ENCODE results near the gene ZSCAN21.
"Not testable (repeated sequence)": the region's sequence is repeated elsewhere in the genome, so short reads cannot be mapped to it uniquely, and the experiment has no call there.

Gene ZSCAN21

GRCh38 chr7:100049441-100050291 is at the start of gene ZSCAN21:
TSS of gene ZSCAN21 (plus strand) at chr7:100049774. CDS start at chr7:100057007, 7,233 bp downstream.
- DNase-seq, result peak; percentile 71

DNA sequence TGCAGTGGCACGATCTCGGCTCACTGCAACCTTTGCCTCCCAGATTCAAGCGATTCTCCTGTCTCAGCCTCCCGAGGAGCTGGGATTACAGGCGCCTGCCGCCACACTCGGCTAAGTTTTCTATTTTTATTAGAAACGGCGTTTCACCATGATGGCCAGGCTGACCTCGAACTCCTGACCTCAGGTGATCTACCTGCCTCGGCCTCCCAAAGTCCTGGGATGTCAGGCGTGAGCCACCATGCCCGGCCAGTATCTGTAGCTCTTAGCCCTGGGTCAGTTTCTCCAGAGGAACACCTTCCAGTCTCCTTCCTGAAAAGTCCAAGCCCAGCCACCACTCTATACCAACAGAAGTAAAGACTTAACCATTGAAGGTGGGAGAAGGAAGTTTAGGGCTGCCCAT is 49.3 kb upstream of the ZSCAN21 start:
- DNase-seq, result no peak

- no peak for DNase-seq
Measured at GRCh38 chr7:100003711-100004661, 45.6 kb upstream of the ZSCAN21 start.

DNA sequence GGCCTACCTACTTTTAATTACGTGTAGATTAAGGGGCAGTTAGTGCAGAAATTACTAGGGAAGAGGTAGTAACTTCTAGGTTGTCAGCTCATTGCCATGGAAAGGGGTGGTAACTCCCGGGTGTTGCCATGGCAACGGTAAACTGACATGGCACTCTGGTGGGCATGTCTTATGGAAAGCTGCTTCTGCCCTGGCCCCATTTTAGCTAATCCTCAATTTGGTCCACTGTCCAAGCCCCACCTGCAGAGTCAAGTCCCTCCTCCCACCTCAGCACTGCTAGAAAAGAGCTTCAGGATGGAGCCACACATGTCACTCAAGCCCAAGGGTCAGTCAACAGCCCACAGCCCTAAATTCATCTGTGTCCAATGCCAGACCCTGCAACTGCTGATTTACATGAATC is 41.7 kb upstream of the ZSCAN21 start:
- DNase-seq, result no peak

- DNase-seq, result no peak
Measured at GRCh38 chr7:100008525-100008924, 41.0 kb upstream of the ZSCAN21 start.

DNA sequence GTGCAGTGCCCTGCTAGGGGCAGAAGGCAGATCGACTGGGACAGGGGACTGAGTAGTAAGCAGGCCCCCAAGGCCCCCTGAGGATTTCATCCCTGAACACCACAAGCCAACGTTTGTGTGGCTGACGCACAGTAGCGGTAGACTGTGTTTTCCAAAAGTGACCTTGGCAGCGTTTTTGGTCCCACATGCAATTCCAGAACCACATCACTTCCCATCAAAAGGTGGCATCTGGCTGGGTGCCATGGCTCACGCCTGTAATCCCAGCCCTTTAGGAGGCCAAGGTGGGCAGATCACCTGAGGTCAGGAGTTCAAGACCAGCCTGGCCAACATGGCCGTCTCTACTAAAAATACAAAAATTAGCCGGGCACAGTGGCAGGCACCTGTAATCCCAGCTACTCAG is 39.6 kb upstream of the ZSCAN21 start:
- DNase-seq, result not testable (repeated sequence)

- DNase-seq, result no peak
Measured at GRCh38 chr7:100010901-100011300, 38.7 kb upstream of the ZSCAN21 start.

DNA sequence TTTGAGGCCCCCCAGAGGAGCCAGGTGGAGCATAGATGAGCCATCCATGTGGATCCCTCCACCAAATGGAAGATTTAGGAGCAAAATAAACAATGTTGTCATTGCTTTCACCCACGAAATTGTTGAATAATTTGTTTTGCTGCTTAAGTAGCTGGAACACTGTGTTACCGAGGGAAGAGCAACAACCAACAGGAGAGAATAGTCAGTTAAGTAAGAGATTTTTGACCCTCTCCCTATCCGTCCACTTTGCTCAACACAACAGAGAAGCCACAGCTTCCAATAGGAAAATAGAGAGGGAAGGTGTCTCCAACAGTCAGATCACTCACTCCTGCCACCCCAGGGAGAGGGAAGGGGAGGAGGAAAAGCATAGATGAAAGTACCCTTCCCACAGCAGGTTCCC is 38.1 kb upstream of the ZSCAN21 start:
- DNase-seq, result no peak

GRCh38 chr7:100012385-100013327 is 36.9 kb upstream of the ZSCAN21 start:
- DNase-seq, result not testable (repeated sequence)

- no peak for DNase-seq
Measured at GRCh38 chr7:100013328-100013676, 36.3 kb upstream of the ZSCAN21 start.

DNA sequence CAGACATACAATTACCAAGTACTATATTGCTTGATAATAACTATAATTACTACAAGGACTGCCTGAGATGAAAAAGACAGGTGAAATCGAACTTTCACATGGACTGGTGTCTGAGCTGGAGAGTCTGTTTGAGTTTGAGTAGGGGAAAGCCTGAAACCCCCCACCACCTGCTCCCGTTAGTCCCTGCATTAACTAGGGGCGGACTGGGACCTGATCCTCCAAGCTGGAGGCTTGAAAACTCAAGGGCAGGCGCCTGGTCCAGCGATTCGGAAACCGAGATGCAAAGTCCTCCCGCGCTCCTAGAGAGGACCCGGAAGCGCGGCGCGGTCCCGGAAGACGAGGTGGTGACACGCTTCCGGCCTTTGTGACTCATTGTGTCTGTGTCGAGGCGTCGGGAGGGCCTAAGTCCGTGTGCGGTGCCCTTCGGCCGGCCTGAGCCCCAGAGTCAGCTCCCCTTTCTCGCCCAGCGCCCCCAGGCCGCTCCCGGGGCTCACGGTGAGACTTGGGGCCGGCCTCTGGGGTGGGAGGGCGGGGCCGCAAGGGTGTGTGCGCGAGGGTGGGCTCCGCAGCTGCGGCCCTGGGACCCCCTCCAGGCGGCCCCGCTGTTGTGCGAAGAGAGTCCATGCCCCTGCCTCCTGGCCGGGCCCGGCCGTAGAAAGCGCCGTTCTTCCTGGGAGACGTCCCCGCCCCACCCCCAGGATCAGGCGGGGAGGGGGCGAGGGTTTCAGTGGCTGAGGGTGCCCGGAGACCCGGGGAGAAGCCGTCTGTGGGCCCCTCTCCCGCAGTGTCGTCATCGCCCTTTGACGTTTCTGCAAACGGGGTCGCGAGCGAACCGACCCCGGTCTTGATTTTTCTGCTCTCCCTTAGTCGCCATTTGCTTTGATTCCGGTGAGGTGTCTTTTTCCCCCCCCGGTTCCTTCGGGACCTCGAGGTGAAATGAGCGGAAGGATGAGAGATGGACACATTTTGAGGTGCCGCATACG is 34.1 kb upstream of the ZSCAN21 start, which contains the start of gene ZKSCAN1:
Gene ZKSCAN1 (plus strand): TSS at position 365 of the 983 bp plus-strand sequence. CDS start 7,911 bp downstream, outside the sequence.
- peak; percentile 87 for DNase-seq

GRCh38 chr7:100016215-100016901 is 33.2 kb upstream of the ZSCAN21 start:
- DNase-seq, result no peak

- no peak for DNase-seq
Measured at GRCh38 chr7:100017300-100017699, 32.3 kb upstream of the ZSCAN21 start.

- DNase-seq, result no peak
Measured at GRCh38 chr7:100017875-100018274, 31.7 kb upstream of the ZSCAN21 start.

- no peak for DNase-seq
Measured at GRCh38 chr7:100019908-100020307, 29.7 kb upstream of the ZSCAN21 start.

DNA sequence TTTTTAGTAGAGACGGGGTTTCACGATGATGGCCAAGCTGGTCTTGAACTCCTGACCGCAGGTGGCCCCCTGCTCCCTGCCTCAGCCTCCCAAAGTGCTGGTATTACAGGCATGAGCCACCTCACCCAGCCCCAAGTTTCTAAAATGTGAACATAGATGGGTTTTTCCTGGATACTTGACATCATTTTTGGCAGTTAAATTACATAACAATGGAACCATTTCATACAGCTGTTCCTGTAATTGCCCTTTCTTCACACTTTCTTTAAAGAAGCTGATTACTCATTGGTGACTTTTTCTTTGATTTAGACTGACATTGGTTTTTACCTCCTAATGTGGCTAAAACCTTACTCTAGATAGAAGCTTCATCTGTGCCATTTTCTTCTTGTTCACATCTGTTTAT is 28.3 kb upstream of the ZSCAN21 start:
- DNase-seq, result no peak

DNA sequence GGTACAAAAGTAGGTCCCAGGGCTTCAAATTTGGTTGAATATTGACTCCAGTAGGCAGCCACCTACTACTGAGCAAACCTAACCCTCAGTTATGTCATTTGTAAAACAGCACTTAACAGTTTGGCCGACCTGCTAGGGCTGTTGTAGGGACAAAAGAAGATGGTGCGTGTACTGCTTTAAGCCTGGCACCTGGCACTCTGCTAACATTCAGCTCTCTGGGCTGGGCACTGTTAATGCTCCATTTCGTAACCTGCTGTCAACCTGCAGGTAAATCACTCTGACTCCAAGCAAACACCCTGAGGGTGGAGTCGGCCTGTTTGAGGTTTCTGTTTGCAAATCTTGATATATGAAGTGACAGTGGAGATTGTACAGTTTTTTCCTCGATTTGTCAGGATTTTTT is 27.0 kb upstream of the ZSCAN21 start:
- DNase-seq, result no peak

DNA sequence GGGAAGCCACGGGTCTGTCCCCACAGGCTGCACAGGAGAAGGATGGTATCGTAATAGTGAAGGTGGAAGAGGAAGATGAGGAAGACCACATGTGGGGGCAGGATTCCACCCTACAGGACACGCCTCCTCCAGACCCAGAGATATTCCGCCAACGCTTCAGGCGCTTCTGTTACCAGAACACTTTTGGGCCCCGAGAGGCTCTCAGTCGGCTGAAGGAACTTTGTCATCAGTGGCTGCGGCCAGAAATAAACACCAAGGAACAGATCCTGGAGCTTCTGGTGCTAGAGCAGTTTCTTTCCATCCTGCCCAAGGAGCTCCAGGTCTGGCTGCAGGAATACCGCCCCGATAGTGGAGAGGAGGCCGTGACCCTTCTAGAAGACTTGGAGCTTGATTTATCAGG is 26.0 kb upstream of the ZSCAN21 start:
- DNase-seq, result no peak

- no peak for DNase-seq
Measured at GRCh38 chr7:100024020-100024619, 25.5 kb upstream of the ZSCAN21 start.

DNA sequence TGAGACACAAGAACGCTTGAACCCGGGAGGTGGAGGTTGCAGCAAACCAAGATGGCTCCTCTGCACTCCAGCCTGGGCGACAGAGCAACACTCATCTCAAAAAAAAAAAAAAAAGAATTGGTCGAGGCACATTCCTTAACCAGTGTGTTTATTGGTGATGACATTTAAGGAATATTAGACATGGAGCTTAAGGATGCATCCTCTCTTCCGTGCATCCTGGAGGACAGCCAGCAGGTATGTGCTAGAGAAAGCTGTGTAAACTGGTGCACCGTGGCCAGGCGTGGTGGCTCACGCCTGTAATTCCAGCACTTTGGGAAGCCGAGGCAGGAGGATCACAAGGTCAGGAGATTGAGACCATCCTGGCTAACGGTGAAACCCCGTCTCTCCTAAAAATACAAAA is 22.4 kb upstream of the ZSCAN21 start:
- no peak for DNase-seq

Data from NCI-H1105 (cell line).